Liver (tissue), 3 donors: ENCODE results near the gene IL6.

ENCODE experiments used
- EGR1 ChIP-seq, 2 donors: IDR thresholded peaks; 2 replicates each; pipeline ENCODE4 v1.6.1; 2016 to 2018; ENCODE audit warnings: antibody characterized with exemption in 2 of 2, low read depth in 2 of 2
- RAD21 ChIP-seq, 2 donors: IDR thresholded peaks; 2 replicates each; pipeline ENCODE4 v1.6.1; 2016; ENCODE audit warnings: antibody characterized with exemption in 2 of 2, mild to moderate bottlenecking in 2 of 2
- TF ChIP-seq, protein P1 (sequence below): IDR thresholded peaks from 2 replicates; pipeline ENCODE4 v1.6.1; 2016; ENCODE audit warnings: antibody characterized with exemption
- TF ChIP-seq, protein P2 (sequence below): IDR thresholded peaks from 2 replicates; pipeline ENCODE4 v1.6.1; 2016; ENCODE audit warnings: antibody characterized with exemption, mild to moderate bottlenecking
- TF ChIP-seq, protein P3 (sequence below): fragments of 150-350 bp; IDR thresholded peaks from 2 replicates; pipeline ENCODE4 v1.5.1; 2017; ENCODE audit warnings: improper control_type of control experiment, low read depth, low read length; ENCODE audit not compliant: missing input control
- donor health status: healthy.
- donor health status: healthy.

DNA sequence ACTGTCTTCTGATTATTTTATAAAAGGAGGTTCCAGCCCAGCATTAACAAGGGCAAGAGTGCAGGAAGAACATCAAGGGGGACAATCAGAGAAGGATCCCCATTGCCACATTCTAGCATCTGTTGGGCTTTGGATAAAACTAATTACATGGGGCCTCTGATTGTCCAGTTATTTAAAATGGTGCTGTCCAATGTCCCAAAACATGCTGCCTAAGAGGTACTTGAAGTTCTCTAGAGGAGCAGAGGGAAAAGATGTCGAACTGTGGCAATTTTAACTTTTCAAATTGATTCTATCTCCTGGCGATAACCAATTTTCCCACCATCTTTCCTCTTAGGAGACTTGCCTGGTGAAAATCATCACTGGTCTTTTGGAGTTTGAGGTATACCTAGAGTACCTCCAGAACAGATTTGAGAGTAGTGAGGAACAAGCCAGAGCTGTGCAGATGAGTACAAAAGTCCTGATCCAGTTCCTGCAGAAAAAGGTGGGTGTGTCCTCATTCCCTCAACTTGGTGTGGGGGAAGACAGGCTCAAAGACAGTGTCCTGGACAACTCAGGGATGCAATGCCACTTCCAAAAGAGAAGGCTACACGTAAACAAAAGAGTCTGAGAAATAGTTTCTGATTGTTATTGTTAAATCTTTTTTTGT, 2.3 kb downstream of the IL6 start:
- TF ChIP-seq EGR1 (IDR thresholded peaks at IDR 0.05; ENCODE audit: low read depth in 2 of 2) (no peak), RAD21 (IDR thresholded peaks at IDR 0.05) (no peak)
- TF ChIP-seq, protein P1, sequence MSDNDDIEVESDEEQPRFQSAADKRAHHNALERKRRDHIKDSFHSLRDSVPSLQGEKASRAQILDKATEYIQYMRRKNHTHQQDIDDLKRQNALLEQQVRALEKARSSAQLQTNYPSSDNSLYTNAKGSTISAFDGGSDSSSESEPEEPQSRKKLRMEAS, result no peak
- TF ChIP-seq, protein P2, sequence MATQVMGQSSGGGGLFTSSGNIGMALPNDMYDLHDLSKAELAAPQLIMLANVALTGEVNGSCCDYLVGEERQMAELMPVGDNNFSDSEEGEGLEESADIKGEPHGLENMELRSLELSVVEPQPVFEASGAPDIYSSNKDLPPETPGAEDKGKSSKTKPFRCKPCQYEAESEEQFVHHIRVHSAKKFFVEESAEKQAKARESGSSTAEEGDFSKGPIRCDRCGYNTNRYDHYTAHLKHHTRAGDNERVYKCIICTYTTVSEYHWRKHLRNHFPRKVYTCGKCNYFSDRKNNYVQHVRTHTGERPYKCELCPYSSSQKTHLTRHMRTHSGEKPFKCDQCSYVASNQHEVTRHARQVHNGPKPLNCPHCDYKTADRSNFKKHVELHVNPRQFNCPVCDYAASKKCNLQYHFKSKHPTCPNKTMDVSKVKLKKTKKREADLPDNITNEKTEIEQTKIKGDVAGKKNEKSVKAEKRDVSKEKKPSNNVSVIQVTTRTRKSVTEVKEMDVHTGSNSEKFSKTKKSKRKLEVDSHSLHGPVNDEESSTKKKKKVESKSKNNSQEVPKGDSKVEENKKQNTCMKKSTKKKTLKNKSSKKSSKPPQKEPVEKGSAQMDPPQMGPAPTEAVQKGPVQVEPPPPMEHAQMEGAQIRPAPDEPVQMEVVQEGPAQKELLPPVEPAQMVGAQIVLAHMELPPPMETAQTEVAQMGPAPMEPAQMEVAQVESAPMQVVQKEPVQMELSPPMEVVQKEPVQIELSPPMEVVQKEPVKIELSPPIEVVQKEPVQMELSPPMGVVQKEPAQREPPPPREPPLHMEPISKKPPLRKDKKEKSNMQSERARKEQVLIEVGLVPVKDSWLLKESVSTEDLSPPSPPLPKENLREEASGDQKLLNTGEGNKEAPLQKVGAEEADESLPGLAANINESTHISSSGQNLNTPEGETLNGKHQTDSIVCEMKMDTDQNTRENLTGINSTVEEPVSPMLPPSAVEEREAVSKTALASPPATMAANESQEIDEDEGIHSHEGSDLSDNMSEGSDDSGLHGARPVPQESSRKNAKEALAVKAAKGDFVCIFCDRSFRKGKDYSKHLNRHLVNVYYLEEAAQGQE, result no peak
- TF ChIP-seq, protein P3, sequence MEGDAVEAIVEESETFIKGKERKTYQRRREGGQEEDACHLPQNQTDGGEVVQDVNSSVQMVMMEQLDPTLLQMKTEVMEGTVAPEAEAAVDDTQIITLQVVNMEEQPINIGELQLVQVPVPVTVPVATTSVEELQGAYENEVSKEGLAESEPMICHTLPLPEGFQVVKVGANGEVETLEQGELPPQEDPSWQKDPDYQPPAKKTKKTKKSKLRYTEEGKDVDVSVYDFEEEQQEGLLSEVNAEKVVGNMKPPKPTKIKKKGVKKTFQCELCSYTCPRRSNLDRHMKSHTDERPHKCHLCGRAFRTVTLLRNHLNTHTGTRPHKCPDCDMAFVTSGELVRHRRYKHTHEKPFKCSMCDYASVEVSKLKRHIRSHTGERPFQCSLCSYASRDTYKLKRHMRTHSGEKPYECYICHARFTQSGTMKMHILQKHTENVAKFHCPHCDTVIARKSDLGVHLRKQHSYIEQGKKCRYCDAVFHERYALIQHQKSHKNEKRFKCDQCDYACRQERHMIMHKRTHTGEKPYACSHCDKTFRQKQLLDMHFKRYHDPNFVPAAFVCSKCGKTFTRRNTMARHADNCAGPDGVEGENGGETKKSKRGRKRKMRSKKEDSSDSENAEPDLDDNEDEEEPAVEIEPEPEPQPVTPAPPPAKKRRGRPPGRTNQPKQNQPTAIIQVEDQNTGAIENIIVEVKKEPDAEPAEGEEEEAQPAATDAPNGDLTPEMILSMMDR, result no peak
